Measurements from ENCODE around the gene TEPSIN.

DNA sequence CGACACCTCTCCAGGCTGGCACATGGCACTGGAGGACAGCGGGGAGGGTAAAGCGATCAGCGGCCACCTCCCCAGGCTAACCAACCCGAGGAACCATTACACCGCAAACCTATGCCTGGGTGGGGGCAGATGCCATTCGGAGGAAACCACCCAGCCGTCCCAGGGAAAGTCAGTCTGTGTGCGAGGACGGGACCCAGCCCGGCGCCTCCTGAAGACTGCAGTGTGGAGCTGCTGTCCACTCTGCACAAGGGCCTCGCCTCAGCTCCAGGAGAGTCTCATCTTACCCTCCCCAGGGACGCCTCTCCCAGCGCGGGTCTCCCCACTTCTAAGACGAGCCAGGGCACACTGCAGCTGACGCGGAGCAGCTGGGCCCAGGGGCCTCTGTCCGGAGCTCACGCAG, 48.3 kb upstream of the TEPSIN start:
- TF ChIP-seq, protein P1, sequence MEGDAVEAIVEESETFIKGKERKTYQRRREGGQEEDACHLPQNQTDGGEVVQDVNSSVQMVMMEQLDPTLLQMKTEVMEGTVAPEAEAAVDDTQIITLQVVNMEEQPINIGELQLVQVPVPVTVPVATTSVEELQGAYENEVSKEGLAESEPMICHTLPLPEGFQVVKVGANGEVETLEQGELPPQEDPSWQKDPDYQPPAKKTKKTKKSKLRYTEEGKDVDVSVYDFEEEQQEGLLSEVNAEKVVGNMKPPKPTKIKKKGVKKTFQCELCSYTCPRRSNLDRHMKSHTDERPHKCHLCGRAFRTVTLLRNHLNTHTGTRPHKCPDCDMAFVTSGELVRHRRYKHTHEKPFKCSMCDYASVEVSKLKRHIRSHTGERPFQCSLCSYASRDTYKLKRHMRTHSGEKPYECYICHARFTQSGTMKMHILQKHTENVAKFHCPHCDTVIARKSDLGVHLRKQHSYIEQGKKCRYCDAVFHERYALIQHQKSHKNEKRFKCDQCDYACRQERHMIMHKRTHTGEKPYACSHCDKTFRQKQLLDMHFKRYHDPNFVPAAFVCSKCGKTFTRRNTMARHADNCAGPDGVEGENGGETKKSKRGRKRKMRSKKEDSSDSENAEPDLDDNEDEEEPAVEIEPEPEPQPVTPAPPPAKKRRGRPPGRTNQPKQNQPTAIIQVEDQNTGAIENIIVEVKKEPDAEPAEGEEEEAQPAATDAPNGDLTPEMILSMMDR (optimal IDR thresholded peaks at IDR 0.05 in 1 of 3, IDR thresholded peaks at IDR 0.05 in 1 of 3, conservative IDR thresholded peaks at IDR 0.05 in 1 of 3; ENCODE audit: extremely low read depth in 1 of 3, insufficient read depth in 2 of 3, low read length in 3 of 3) = no peak
- no peak for TF ChIP-seq EZH2 (IDR thresholded peaks at IDR 0.05; ENCODE audit: low read length)
